ENCODE results near the gene TGFBRAP1. TPM values are rescaled to one million over a fixed set of nuclear protein-coding genes. Genes with fewer than 3 reads are reported as not detected.

Gene TGFBRAP1
- total and polyA plus RNA-seq, 9 of the 15 experiments (the other 6 are each of a cell fraction or from before 2014, with no cell fraction given), result 3.7 to 18.0 (median 11.0) TPM

DNA sequence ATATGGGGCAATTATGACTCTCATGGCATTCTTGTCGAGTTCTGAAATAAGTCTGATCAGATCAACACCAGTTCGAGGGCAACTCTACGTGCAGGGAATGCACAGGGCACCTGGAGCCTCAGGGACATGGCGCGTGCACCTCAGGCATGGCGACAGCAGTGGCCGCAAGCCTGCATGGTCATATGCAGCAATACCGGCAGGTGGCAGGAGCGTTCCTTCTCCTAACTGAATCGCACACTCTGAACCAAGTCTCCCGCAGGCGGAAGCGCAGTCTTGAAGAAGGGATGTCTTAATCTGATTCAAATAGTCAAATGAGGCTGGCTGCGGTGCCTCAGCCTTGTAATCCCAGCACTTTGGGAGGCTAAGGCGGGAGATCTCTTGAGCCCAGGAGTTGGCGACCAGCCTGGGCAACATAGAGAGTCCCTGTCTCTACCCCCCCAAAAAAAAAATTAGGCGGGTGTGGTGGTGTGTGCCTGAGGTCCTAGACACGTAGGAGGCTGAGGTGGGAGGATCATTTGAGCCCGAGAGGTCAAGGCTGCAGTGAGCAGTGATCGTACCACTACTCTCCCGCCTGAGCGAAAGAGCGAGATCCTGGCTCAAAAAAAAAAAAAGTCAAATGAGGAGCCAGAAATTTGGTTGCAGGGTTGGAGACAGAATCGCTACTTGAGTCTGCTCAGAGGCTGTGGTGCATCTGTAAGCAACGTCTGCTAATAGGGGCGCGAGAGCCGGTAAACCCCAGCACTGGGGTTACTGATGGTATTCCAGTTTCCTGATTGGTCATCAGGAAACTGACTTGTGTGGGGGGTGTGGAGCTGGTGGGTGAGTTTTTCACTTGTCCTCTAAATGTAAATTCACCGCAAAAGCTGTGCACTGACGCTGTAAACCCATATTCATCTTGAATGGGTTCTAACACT, 40.5 kb upstream of the TGFBRAP1 start (continued):
- no peak for TF ChIP-seq ZNF79 (CRISPR knock-in tag; IDR thresholded peaks at IDR 0.05; ENCODE audit: low read depth)
- no peak for TF ChIP-seq ZC3H8 (IDR thresholded peaks at IDR 0.05)
- TF ChIP-seq JUN (IDR thresholded peaks at IDR 0.05; ENCODE audit: borderline replicate concordance, low read depth, low read length), result no peak
- TF ChIP-seq JUN (CRISPR knock-in tag; IDR thresholded peaks at IDR 0.05; ENCODE audit: borderline replicate concordance), result no peak
- no peak for TF ChIP-seq BCLAF1 (IDR thresholded peaks at IDR 0.05; ENCODE audit: borderline replicate concordance in 1 of 2, control insufficient read depth in 1 of 2, low read depth in 2 of 2, low read length in 1 of 2)
- no peak for TF ChIP-seq RBM39 (optimal IDR thresholded peaks at IDR 0.05; ENCODE audit: low read depth, low read length)
- 0 out of 4 replicates have a peak, but pooled peaks of 1 of the 2 experiments have one; percentile 62 for TF ChIP-seq TEAD1 (CRISPR knock-in tag; IDR thresholded peaks at IDR 0.05)
- no peak for TF ChIP-seq SIX5 (IDR thresholded peaks at IDR 0.05; ENCODE audit: borderline replicate concordance in 1 of 2, insufficient read depth in 1 of 2, low read depth in 1 of 2, low read length in 2 of 2)
- peak; percentile 94 for TF ChIP-seq STAG1 (CRISPR knock-in tag; IDR thresholded peaks at IDR 0.05; ENCODE audit: borderline replicate concordance)
- no peak for TF ChIP-seq BCL6 (CRISPR knock-in tag; IDR thresholded peaks at IDR 0.05)
- TF ChIP-seq NR4A1 (CRISPR knock-in tag; IDR thresholded peaks at IDR 0.05), result no peak
- TF ChIP-seq NR4A1 (tag; IDR thresholded peaks at IDR 0.05), result no peak
- no peak for TF ChIP-seq HNRNPH1 (optimal IDR thresholded peaks at IDR 0.05; ENCODE audit: low read depth, low read length)
- TF ChIP-seq KLF16 (IDR thresholded peaks at IDR 0.05), result no peak
- TF ChIP-seq RFX7 (CRISPR knock-in tag; IDR thresholded peaks at IDR 0.05), result no peak
- TF ChIP-seq KAT7 (CRISPR knock-in tag; IDR thresholded peaks at IDR 0.05; ENCODE audit: borderline replicate concordance), result no peak
- TF ChIP-seq MXD1 (CRISPR knock-in tag; IDR thresholded peaks at IDR 0.05; ENCODE audit: borderline replicate concordance, poor library complexity, severe bottlenecking), result no peak
- TF ChIP-seq, protein P1, sequence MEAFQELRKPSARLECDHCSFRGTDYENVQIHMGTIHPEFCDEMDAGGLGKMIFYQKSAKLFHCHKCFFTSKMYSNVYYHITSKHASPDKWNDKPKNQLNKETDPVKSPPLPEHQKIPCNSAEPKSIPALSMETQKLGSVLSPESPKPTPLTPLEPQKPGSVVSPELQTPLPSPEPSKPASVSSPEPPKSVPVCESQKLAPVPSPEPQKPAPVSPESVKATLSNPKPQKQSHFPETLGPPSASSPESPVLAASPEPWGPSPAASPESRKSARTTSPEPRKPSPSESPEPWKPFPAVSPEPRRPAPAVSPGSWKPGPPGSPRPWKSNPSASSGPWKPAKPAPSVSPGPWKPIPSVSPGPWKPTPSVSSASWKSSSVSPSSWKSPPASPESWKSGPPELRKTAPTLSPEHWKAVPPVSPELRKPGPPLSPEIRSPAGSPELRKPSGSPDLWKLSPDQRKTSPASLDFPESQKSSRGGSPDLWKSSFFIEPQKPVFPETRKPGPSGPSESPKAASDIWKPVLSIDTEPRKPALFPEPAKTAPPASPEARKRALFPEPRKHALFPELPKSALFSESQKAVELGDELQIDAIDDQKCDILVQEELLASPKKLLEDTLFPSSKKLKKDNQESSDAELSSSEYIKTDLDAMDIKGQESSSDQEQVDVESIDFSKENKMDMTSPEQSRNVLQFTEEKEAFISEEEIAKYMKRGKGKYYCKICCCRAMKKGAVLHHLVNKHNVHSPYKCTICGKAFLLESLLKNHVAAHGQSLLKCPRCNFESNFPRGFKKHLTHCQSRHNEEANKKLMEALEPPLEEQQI (IDR thresholded peaks at IDR 0.05), result no peak
- no peak for TF ChIP-seq HDAC8 (tag; IDR thresholded peaks at IDR 0.05)
- no peak for TF ChIP-seq ZNF184 (CRISPR knock-in tag; IDR thresholded peaks at IDR 0.05)
- peak; percentile 50; the same call in 1 of the 2 replicates for TF ChIP-seq SPI1 (IDR thresholded peaks at IDR 0.05; ENCODE audit: borderline replicate concordance, low read depth, low read length)
- no peak for TF ChIP-seq CAMTA2 (CRISPR knock-in tag; conservative IDR thresholded peaks at IDR 0.05)
- TF ChIP-seq EZH2 (IDR thresholded peaks at IDR 0.05; ENCODE audit: borderline replicate concordance, low read depth, low read length), result no peak
